ENCODE measurements around the gene PDE1A.

DNA sequence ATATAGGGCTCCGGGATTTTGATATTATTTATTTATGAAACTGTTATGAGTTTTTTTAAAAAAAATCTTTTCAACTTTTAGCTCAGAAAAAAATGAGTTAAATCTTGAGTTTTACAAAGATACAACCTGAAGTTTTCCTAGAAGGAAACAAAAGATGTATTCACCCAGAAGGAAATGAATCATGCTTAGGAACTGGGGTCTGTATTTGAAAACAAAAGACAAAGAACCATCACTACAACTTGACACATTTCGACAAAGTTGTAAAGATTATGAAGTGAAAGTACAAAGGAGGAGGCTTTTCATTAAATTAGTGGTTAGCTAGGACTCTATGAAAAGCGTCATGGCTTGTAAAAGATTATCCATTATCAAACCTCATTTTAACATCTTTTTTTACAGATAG is 143.3 kb downstream of the PDE1A start:
- TF ChIP-seq, protein P1, sequence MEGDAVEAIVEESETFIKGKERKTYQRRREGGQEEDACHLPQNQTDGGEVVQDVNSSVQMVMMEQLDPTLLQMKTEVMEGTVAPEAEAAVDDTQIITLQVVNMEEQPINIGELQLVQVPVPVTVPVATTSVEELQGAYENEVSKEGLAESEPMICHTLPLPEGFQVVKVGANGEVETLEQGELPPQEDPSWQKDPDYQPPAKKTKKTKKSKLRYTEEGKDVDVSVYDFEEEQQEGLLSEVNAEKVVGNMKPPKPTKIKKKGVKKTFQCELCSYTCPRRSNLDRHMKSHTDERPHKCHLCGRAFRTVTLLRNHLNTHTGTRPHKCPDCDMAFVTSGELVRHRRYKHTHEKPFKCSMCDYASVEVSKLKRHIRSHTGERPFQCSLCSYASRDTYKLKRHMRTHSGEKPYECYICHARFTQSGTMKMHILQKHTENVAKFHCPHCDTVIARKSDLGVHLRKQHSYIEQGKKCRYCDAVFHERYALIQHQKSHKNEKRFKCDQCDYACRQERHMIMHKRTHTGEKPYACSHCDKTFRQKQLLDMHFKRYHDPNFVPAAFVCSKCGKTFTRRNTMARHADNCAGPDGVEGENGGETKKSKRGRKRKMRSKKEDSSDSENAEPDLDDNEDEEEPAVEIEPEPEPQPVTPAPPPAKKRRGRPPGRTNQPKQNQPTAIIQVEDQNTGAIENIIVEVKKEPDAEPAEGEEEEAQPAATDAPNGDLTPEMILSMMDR (IDR thresholded peaks at IDR 0.05), result no peak
- no peak for TF ChIP-seq POLR2A (IDR thresholded peaks at IDR 0.05)

All from stomach (tissue), 4 donors.